HG03175 (cell line): ENCODE results near the gene NEDD4L.

ENCODE experiments used
- ATAC-seq: cut with Tn5 transposase; IDR thresholded peaks from one replicate; pipeline ENCODE4 v1.9.1; 2021; ENCODE audit warnings: mild to moderate bottlenecking, moderate library complexity; ENCODE audit not compliant: unreplicated experiment

Gene NEDD4L

DNA sequence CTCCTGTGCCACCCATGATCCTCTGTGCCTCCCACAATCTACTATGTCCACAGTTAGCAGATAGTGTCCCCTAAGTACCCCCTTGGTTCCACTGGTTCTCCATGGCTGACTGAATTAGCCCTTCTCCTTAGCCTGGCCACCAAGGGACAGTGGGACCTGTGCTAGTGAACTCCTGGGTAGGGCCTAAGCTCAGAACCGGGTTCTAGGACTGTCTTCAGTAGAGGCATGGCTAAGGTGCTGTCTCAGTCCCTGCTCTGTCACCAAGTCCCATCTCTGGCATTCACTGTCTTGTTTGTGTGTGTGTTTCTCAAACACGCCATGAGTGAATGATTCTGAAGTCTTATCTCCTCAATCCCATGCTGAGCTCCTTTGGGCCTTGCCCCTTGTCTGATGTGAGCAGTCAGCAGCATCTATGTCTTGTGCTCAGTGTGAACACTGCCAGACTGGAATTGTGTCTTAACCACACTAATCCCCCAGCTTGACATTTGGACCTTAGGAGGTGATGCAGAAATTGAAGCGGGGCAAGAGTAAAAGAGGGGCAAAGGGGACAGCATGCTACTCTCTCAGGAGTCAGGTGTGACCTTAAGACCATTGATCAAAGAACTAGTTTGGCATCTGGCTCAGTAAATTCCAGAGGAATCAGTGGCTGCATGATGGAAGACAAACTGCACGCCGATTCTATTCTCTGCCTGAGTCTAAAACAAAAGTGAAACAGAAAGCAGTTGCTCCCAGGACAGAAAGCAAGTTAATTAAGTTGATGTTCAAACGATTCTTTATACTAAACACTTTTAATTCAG is 394.3 kb downstream of the NEDD4L start:
- peak; percentile 52 for ATAC-seq

- ATAC-seq = peak; percentile 30
These were observed 394.9 kb downstream of the NEDD4L start for GRCh38 chr18:58438958-58439300.

DNA sequence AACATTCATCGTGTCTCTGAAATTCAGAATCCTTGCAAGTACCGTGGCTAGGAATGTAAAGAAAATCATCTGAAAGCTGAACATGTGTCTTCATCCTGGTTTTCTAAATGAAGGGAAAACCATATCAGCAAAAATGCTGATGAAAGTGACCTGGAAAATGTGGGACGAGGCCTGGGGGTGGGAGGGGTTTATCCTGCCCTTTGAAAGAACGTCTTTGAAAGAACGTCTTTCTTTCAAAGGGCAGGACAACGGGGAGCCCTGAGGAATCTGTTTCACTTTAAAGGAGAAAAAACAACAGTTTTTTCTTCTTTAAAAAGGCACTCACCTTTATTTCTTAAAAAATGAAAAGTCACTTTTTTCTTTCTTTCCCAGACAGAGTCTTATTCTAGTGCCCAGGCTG is 399.6 kb downstream of the NEDD4L start:
- no peak for ATAC-seq

GRCh38 chr18:58446391-58447060 is 402.5 kb downstream of the NEDD4L start:
- no peak for ATAC-seq

GRCh38 chr18:58447402-58448095 is 403.5 kb downstream of the NEDD4L start:
- ATAC-seq = no peak

DNA sequence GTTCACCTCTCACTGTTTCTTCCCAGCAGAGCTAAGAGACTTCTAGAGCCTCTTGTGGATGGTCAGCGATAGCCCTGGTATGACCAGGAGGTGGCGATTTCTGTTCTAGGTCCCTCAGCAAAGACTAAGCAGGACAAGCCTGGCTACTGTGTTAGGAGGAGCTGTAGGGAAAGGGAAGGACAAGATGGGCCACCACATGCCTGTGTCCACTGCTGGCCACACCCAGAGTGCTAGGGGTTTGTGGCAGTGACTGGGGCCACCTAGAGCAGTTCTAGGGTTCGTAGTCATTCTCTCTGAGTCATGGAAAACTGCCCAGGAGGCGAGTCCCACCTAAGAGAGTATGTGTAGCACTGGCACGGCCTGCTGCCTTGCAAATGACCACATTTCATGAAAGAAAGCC is 405.4 kb downstream of the NEDD4L start:
- no peak for ATAC-seq
